Neural progenitor cell (in vitro differentiated cells): ENCODE measurements around the gene FBXL4. TPM values are rescaled to one million over a fixed set of nuclear protein-coding genes. Genes with fewer than 3 reads are reported as not detected.

Experiments used
- DNase-seq: peaks from one replicate; pipeline ENCODE4 v3.0.0-alpha.2; 2016; ENCODE audit warnings: low spot score
- H2AFZ ChIP-seq: fragments of 200-600 bp; sonication (generic); replicated peaks from 2 replicates; pipeline ENCODE4 v1.6.1; 2016; ENCODE audit warnings: antibody characterized with exemption
- H3F3A ChIP-seq: fragments of 200-600 bp; sonication (generic); 2 replicates; pipeline ENCODE4 v1.6.1; 2016; ENCODE audit warnings: antibody characterized with exemption, low read depth
- H3K27ac ChIP-seq: fragments of 200-600 bp; sonication (generic); 2 replicates; pipeline ENCODE4 v1.5.1; 2016; ENCODE audit warnings: mild to moderate bottlenecking
- H3K27me3 ChIP-seq: fragments of 200-600 bp; sonication (generic); 2 replicates; pipeline ENCODE4 v1.6.1; 2016; ENCODE audit warnings: mild to moderate bottlenecking, moderate library complexity
- H3K36me3 ChIP-seq: fragments of 200-600 bp; sonication (generic); 2 replicates; pipeline ENCODE4 v1.5.1; 2016
- H3K4me1 ChIP-seq: fragments of 200-600 bp; sonication (generic); 2 replicates; pipeline ENCODE4 v1.6.1; 2016; ENCODE audit warnings: mixed run types
- H3K4me2 ChIP-seq: fragments of 200-600 bp; sonication (generic); 2 replicates; pipeline ENCODE4 v1.6.1; 2016
- H3K4me3 ChIP-seq: fragments of 200-600 bp; sonication (generic); 2 replicates; pipeline ENCODE4 v1.5.1; 2016
- H3K79me2 ChIP-seq: fragments of 200-600 bp; sonication (generic); 2 replicates; pipeline ENCODE4 v1.6.1; 2016; ENCODE audit warnings: low read depth
- H3K9ac ChIP-seq: fragments of 200-600 bp; sonication (generic); 2 replicates; pipeline ENCODE4 v1.6.1; 2016
- H3K9me3 ChIP-seq: fragments of 200-600 bp; sonication (generic); 2 replicates; pipeline ENCODE4 v1.5.1; 2016; ENCODE audit warnings: low read depth
- H4K20me1 ChIP-seq: fragments of 200-600 bp; sonication (generic); 2 replicates; pipeline ENCODE4 v1.6.1; 2016; ENCODE audit warnings: low read depth
- H3K27ac Mint-ChIP-seq: 3 replicates; pipeline ENCODE4 v1.8.0; 2021; ENCODE audit warnings: mixed read lengths
- H3K27me3 Mint-ChIP-seq: 2 replicates; pipeline ENCODE4 v1.8.0; 2022; ENCODE audit warnings: low read depth, mild to moderate bottlenecking, inconsistent platforms, moderate library complexity, mixed read lengths; ENCODE audit not compliant: insufficient read depth
- H3K36me3 Mint-ChIP-seq: 3 replicates; pipeline ENCODE4 v1.8.0; 2021; ENCODE audit warnings: mixed read lengths
- H3K4me1 Mint-ChIP-seq: 3 replicates; pipeline ENCODE4 v1.8.0; 2021; ENCODE audit warnings: mixed read lengths
- H3K4me3 Mint-ChIP-seq: 3 replicates; pipeline ENCODE4 v1.8.0; 2021; ENCODE audit warnings: mild to moderate bottlenecking, moderate library complexity, mixed read lengths
- H3K9me3 Mint-ChIP-seq: 3 replicates; pipeline ENCODE4 v1.8.0; 2020; ENCODE audit warnings: mixed read lengths
- EZH2 ChIP-seq: fragments of 200-600 bp; sonication (generic); IDR thresholded peaks from 2 replicates; pipeline ENCODE4 v1.6.1; 2017; ENCODE audit warnings: antibody characterized with exemption, mild to moderate bottlenecking, moderate library complexity
- EZH2phosphoT487 ChIP-seq: fragments of 200-600 bp; sonication (generic); IDR thresholded peaks from 2 replicates; pipeline ENCODE4 v1.6.1; 2017; ENCODE audit warnings: antibody characterized with exemption
- total RNA-seq: library from RNA; depleted of rRNA; stranded (reverse); fragments of >200 nt; gene quantifications from 2 replicates; pipeline ENCODE4 v1.2.3, GENCODE V29; 2015; ENCODE audit warnings: low replicate concordance
- TF ChIP-seq, protein P1 (sequence below): fragments of 200-600 bp; sonication (generic); IDR thresholded peaks from 2 replicates; pipeline ENCODE4 v1.5.1; 2017; ENCODE audit warnings: antibody characterized with exemption, mild to moderate bottlenecking

The FBXL4 gene
- 17.4 and 18.3 TPM in 2 replicates for total RNA-seq

DNA sequence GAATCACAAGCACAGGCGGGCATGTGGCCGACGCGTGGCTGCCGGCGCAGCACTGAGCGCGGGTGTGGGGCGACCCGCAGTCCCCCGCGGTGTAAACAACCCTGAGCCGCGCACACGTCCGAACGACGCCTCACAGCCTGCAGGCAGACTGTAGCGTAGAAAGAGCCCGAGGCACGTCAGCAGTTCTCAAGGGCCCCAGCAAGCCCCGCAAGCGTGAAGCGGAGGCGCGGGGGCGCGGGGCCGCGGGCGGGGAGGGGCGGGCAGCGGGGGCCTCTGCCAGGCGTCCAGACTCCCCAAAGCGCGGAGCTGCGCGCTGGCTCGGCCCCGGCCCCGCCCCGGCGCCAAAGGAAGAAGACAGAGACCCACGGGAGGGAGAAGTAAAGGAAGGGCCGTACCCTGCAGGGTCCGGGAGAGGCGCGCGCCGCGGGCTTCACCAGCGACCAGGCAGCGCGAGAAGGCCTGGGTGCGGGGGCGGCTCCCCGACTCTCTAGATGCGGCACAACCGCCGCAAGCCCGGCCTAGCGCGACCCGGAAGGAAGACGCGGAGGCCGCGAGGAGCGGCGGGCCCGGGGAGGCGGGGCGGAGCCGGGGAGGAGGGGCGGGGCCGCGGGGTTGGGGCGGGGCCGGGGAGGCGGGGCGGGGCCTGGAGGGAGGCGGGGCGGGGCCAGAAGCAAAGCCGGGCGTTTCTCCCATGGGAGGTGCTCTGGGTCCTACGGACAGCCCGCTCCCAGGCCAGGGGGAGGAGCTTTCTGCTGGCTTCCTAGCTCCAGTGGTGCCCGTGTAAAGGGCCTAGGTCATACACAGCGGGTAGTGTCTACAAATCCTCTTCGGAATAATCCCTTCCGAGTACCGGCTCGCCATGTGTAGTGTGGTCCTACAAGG, at the start of gene FBXL4:
Gene FBXL4, minus strand, starts transcription at position 536 of the 882 bp plus-strand sequence. CDS start 20,958 bp downstream, outside the sequence.
- Histone ChIP-seq H3K79me2 (peaks cover 46% of the 10 kb centered on the region), H3K36me3 (no peaks in the 10 kb centered on the region)

GRCh38 chr6:98995116-98995515, 47.4 kb upstream of the FBXL4 start:
- no peaks in the 10 kb centered on the region for H3K36me3 Mint-ChIP-seq

More for the DNA sequence above, at the start of gene FBXL4:
- Histone ChIP-seq H3K4me2 (peak within 1 kb of the TSS; percentile 84), H3K9me3 (peaks cover 12% of the 10 kb centered on the region), H3F3A (no peaks in the 10 kb centered on the region), H3K9ac (peak within 1 kb of the TSS; percentile 54), H2AFZ (peak within 1 kb of the TSS; percentile 86), H3K4me1 (peaks cover 5% of the 10 kb centered on the region), H3K27me3 (no peaks in the 10 kb centered on the region), H3K4me3 (peak within 1 kb of the TSS; percentile 83), H4K20me1 (no peaks in the 10 kb centered on the region), H3K27ac (peak within 1 kb of the TSS; percentile 55)
- Mint-ChIP-seq H3K4me3 (peak within 1 kb of the TSS; percentile 94), H3K4me1 (peaks cover 14% of the 10 kb centered on the region), H3K27me3 (peaks cover 3% of the 10 kb centered on the region), H3K27ac (peak within 1 kb of the TSS; percentile 93), H3K36me3 (peaks cover 7% of the 10 kb centered on the region), H3K9me3 (peaks cover 13% of the 10 kb centered on the region)
- TF ChIP-seq EZH2phosphoT487, result no peak
- TF ChIP-seq EZH2, result no peak
- TF ChIP-seq, protein P1, sequence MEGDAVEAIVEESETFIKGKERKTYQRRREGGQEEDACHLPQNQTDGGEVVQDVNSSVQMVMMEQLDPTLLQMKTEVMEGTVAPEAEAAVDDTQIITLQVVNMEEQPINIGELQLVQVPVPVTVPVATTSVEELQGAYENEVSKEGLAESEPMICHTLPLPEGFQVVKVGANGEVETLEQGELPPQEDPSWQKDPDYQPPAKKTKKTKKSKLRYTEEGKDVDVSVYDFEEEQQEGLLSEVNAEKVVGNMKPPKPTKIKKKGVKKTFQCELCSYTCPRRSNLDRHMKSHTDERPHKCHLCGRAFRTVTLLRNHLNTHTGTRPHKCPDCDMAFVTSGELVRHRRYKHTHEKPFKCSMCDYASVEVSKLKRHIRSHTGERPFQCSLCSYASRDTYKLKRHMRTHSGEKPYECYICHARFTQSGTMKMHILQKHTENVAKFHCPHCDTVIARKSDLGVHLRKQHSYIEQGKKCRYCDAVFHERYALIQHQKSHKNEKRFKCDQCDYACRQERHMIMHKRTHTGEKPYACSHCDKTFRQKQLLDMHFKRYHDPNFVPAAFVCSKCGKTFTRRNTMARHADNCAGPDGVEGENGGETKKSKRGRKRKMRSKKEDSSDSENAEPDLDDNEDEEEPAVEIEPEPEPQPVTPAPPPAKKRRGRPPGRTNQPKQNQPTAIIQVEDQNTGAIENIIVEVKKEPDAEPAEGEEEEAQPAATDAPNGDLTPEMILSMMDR, result no peak
- DNase-seq, result peak; percentile 95

DNA sequence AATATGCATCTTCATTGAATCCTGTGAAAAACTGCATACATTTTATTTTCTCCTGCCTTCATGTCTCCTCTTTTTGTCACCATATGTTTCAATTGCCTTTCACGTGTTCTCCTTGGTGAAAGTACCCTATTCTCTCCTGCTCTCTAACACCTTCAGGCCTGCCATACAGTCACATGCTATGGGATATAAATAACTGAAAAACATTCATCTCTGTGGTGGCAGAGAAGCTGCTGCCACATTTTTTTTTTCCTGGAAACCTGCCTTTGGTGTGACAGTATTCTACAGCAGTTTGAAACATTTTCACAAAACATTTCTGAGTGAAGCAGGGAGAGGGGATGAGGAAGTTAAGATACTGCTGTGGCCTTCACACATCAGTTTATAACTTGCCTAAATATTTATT, 44.8 kb upstream of the FBXL4 start:
- Histone ChIP-seq H3K27ac (no peak overlapping the region), H3K4me1 (no peaks in the 10 kb centered on the region), H3K9ac (no peak overlapping the region), H3K27me3 (no peaks in the 10 kb centered on the region), H3F3A (no peaks in the 10 kb centered on the region), H3K9me3 (no peaks in the 10 kb centered on the region), H2AFZ (no peak overlapping the region), H3K36me3 (no peaks in the 10 kb centered on the region), H3K79me2 (no peaks in the 10 kb centered on the region), H4K20me1 (no peaks in the 10 kb centered on the region), H3K4me3 (no peak overlapping the region), H3K4me2 (no peak overlapping the region)
- Mint-ChIP-seq H3K9me3 (no peaks in the 10 kb centered on the region), H3K27ac (no peak overlapping the region), H3K4me3 (no peak overlapping the region), H3K4me1 (peaks cover 4% of the 10 kb centered on the region), H3K27me3 (no peaks in the 10 kb centered on the region), H3K36me3 (no peaks in the 10 kb centered on the region)
- no peak for DNase-seq
- TF ChIP-seq, protein P1, result no peak
- TF ChIP-seq EZH2, result no peak

More at GRCh38 chr6:98995116-98995515, 47.4 kb upstream of the FBXL4 start:
- Histone ChIP-seq H3K36me3 (no peaks in the 10 kb centered on the region), H3K4me2 (no peak overlapping the region), H3K9me3 (no peaks in the 10 kb centered on the region), H3K9ac (no peak overlapping the region), H3K27ac (no peak overlapping the region), H3F3A (no peaks in the 10 kb centered on the region), H3K27me3 (no peaks in the 10 kb centered on the region), H2AFZ (no peak overlapping the region), H4K20me1 (no peaks in the 10 kb centered on the region), H3K79me2 (no peaks in the 10 kb centered on the region), H3K4me1 (no peaks in the 10 kb centered on the region), H3K4me3 (no peak overlapping the region)
- no peaks in the 10 kb centered on the region for H3K9me3 Mint-ChIP-seq
- H3K27me3 Mint-ChIP-seq, result no peaks in the 10 kb centered on the region
- no peak for DNase-seq
- TF ChIP-seq EZH2phosphoT487 (no peak), EZH2 (no peak)
- TF ChIP-seq, protein P1, result no peak
- no peak overlapping the region for H3K4me3 Mint-ChIP-seq
- no peak overlapping the region for H3K27ac Mint-ChIP-seq
- peaks cover 5% of the 10 kb centered on the region for H3K4me1 Mint-ChIP-seq
